Stimulated activated CD4-positive, alpha-beta T cell treated with anti-CD3 and anti-CD28 coated beads, TNF-alpha, amount 100 ng/mL, for 1 hour (primary cell): Measurements from ENCODE around the gene FAM107B.
"Not testable (repeated sequence)": the region's sequence is repeated elsewhere in the genome, so short reads cannot be mapped to it uniquely, and the experiment has no call there.

Experiments used
- DNase-seq, 3 donors: peaks; one replicate each; pipeline ENCODE4 v3.0.0-alpha.2; 2020; ENCODE audit warnings: low read depth in 3 of 3, low spot score in 1 of 3

The FAM107B gene

GRCh38 chr10:14737808-14738545 is 36.7 kb downstream of the FAM107B start:
- no peak for DNase-seq

GRCh38 chr10:14736600-14737081 is 38.1 kb downstream of the FAM107B start:
- no peak for DNase-seq

- no peak for DNase-seq
These were observed 38.7 kb downstream of the FAM107B start for GRCh38 chr10:14736043-14736442.

GRCh38 chr10:14731875-14732512 is 42.7 kb downstream of the FAM107B start:
- DNase-seq = no peak

GRCh38 chr10:14728346-14728745 is 46.4 kb downstream of the FAM107B start:
- no peak for DNase-seq

GRCh38 chr10:14727924-14728323 is 46.8 kb downstream of the FAM107B start:
- no peak for DNase-seq

GRCh38 chr10:14727465-14727864 is 47.2 kb downstream of the FAM107B start:
- DNase-seq = no peak

GRCh38 chr10:14724931-14725330 is 49.8 kb downstream of the FAM107B start:
- no peak for DNase-seq

- no peak for DNase-seq
These were observed 51.5 kb downstream of the FAM107B start for GRCh38 chr10:14723052-14723689.

- DNase-seq = no peak
These were observed 57.1 kb downstream of the FAM107B start for GRCh38 chr10:14717552-14717951.

- DNase-seq = no peak
These were observed 61.7 kb downstream of the FAM107B start for GRCh38 chr10:14712991-14713424.

- not testable (repeated sequence) for DNase-seq
These were observed 65.4 kb downstream of the FAM107B start for GRCh38 chr10:14709344-14709743.

- DNase-seq = no peak
These were observed 67.2 kb downstream of the FAM107B start for GRCh38 chr10:14707481-14707880.

GRCh38 chr10:14705548-14706230 is 69.0 kb downstream of the FAM107B start:
- no peak for DNase-seq

- DNase-seq = no peak
These were observed 71.1 kb downstream of the FAM107B start for GRCh38 chr10:14703631-14704001.

GRCh38 chr10:14701466-14701865 is 73.2 kb downstream of the FAM107B start:
- DNase-seq = no peak

GRCh38 chr10:14700546-14700945 is 74.2 kb downstream of the FAM107B start:
- no peak for DNase-seq

GRCh38 chr10:14699482-14699881 is 75.2 kb downstream of the FAM107B start:
- DNase-seq = no peak

GRCh38 chr10:14698829-14699170 is 75.9 kb downstream of the FAM107B start:
- no peak for DNase-seq

GRCh38 chr10:14698111-14698828 is 76.4 kb downstream of the FAM107B start:
- no peak for DNase-seq

- DNase-seq = no peak
These were observed 77.4 kb downstream of the FAM107B start for GRCh38 chr10:14697281-14697680.
